ENCODE measurements around the gene C1orf198. TPM values are rescaled to one million over a fixed set of nuclear protein-coding genes. Genes with fewer than 3 reads are reported as not detected.

The C1orf198 gene
- total RNA-seq, 1 experiment from 2014 or later: 156 TPM

GRCh38 chr1:230827801-230828200 lies 40.5 kb downstream of the C1orf198 start:
- Histone ChIP-seq H3K4me1 (replicated peaks) (peaks cover 17% of the 10 kb centered on the region), H3K36me3 (no peaks in the 10 kb centered on the region), H3K27ac (no peak overlapping the region), H3K4me3 (no peak overlapping the region), H3K27me3 (replicated peaks) (no peaks in the 10 kb centered on the region), H3K9me3 (replicated peaks) (no peaks in the 10 kb centered on the region)
- no peak for DNase-seq (ENCODE audit: low read depth in 1 of 2, low spot score in 2 of 2)

GRCh38 chr1:230827081-230827681 lies 41.1 kb downstream of the C1orf198 start:
- DNase-seq (ENCODE audit: low read depth in 1 of 2, low spot score in 2 of 2): no peak

GRCh38 chr1:230826166-230826875 lies 42.0 kb downstream of the C1orf198 start:
- H3K27ac ChIP-seq: no peak overlapping the region
- no peak overlapping the region for H3K4me3 ChIP-seq
- no peaks in the 10 kb centered on the region for H3K36me3 ChIP-seq
- no peaks in the 10 kb centered on the region for H3K9me3 ChIP-seq (replicated peaks)
- DNase-seq (ENCODE audit: low read depth in 1 of 2, low spot score in 2 of 2): no peak
- no peaks in the 10 kb centered on the region for H3K27me3 ChIP-seq (replicated peaks)
- peaks cover 17% of the 10 kb centered on the region for H3K4me1 ChIP-seq (replicated peaks)

More at GRCh38 chr1:230827081-230827681, 41.1 kb downstream of the C1orf198 start:
- Histone ChIP-seq H3K4me1 (replicated peaks) (peaks cover 17% of the 10 kb centered on the region), H3K27me3 (replicated peaks) (no peaks in the 10 kb centered on the region), H3K4me3 (no peak overlapping the region), H3K27ac (no peak overlapping the region), H3K9me3 (replicated peaks) (no peaks in the 10 kb centered on the region), H3K36me3 (no peaks in the 10 kb centered on the region)

DNA sequence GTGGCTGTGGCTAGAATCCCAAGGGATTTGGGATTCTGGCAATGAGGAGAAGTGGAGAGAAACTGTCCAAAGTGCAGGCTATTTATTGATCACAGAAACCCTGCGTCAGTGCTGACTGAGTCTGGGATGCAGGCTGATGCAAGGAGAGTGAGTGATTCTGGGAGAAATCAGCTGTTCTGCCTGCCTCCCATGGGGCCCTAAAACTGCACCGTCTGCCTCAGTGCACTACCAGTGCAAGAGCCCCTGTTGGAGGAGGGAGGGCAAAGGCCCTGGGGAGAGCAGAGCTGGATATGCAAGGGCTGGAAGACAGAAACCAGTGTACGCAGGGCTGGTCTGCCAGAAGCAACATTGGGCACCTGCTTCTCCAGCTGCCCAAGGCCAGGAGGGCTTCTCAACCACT lies 42.6 kb downstream of the C1orf198 start:
- Histone ChIP-seq H3K4me3 (no peak overlapping the region), H3K4me1 (replicated peaks) (peaks cover 17% of the 10 kb centered on the region)
- DNase-seq (ENCODE audit: low read depth in 1 of 2, low spot score in 2 of 2): no peak

DNA sequence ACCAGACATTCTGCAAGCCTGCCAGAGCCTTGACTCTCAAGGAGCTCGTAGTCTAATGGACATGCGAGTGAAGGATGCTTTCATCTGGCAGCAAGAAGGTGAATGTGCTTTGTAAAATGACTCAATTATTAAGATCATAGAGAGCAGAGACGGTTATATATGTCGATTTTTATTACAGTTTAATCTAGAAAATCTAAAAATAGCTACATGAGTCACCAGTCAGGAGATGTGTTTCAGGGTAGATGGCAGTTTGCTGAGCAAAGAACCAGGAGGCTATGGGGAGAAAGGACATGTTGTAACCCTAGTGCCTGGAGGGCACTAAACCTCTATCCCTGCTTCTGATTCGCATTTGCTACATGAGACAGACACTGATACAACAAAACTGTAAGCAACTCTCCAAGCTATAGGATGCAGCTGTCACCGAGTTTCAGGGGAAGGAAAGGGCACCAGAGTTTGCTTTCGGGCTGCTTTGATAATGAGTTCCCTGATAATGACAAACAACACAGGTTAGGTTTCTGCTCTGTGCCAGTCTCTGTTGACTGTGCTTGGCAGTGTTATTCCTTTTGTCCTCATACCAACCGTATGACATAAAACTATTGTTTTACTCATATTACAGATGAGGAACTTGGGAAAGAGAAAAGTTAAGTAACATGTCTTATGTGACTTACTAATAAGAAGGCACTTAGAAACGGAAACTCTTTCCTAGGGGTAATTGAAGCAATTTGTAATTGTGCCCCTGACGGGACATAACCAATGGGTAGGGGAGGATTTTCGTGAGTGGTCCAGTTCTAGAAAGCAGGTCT lies 43.2 kb downstream of the C1orf198 start:
- H3K27ac ChIP-seq: peak overlapping the region; percentile 42
- H3K4me1 ChIP-seq (replicated peaks): peaks cover 17% of the 10 kb centered on the region
- peak in 1 of 2 experiments; percentile 52 for DNase-seq (ENCODE audit: low read depth in 1 of 2, low spot score in 2 of 2)
- H3K27me3 ChIP-seq (replicated peaks): no peaks in the 10 kb centered on the region
- no peaks in the 10 kb centered on the region for H3K9me3 ChIP-seq (replicated peaks)
- no peaks in the 10 kb centered on the region for H3K36me3 ChIP-seq
- no peak overlapping the region for H3K4me3 ChIP-seq

More for the DNA sequence above, 42.6 kb downstream of the C1orf198 start:
- Histone ChIP-seq H3K27ac (peak overlapping the region; percentile 42), H3K36me3 (no peaks in the 10 kb centered on the region), H3K9me3 (replicated peaks) (no peaks in the 10 kb centered on the region), H3K27me3 (replicated peaks) (no peaks in the 10 kb centered on the region)

DNA sequence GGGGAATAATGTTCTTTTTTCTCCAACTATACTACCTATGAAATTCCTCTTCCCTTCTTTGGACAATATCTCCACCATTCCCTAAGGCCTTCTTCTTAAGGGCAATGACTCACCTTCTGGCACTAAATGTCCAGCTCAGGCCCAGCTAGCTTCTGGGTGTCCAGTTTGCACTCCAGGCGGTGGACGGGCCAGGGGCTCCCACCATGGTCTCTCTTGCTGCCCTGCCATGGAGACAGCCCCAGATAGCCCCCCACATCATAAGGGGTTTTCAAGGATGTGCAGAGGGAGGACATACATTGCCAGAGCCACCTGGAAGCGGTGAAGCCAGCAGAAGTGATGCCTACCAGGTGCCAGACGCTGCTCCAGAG lies 43.8 kb downstream of the C1orf198 start:
- H3K27ac ChIP-seq: peak overlapping the region; percentile 42
- peaks cover 17% of the 10 kb centered on the region for H3K4me1 ChIP-seq (replicated peaks)
- no peaks in the 10 kb centered on the region for H3K9me3 ChIP-seq (replicated peaks)
- H3K4me3 ChIP-seq: no peak overlapping the region
- no peaks in the 10 kb centered on the region for H3K27me3 ChIP-seq (replicated peaks)
- no peaks in the 10 kb centered on the region for H3K36me3 ChIP-seq
- peak in 1 of 2 experiments; percentile 8 for DNase-seq (ENCODE audit: low read depth in 1 of 2, low spot score in 2 of 2)

GRCh38 chr1:230823931-230824381 lies 44.4 kb downstream of the C1orf198 start:
- Histone ChIP-seq H3K9me3 (replicated peaks) (no peaks in the 10 kb centered on the region), H3K27me3 (replicated peaks) (no peaks in the 10 kb centered on the region), H3K4me3 (no peak overlapping the region), H3K4me1 (replicated peaks) (peaks cover 17% of the 10 kb centered on the region), H3K36me3 (no peaks in the 10 kb centered on the region), H3K27ac (no peak overlapping the region)
- no peak for DNase-seq (ENCODE audit: low read depth in 1 of 2, low spot score in 2 of 2)

- Histone ChIP-seq H3K9me3 (replicated peaks) (no peaks in the 10 kb centered on the region), H3K4me1 (replicated peaks) (peaks cover 17% of the 10 kb centered on the region), H3K27ac (no peak overlapping the region), H3K4me3 (no peak overlapping the region), H3K27me3 (replicated peaks) (no peaks in the 10 kb centered on the region), H3K36me3 (no peaks in the 10 kb centered on the region)
- DNase-seq (ENCODE audit: low read depth in 1 of 2, low spot score in 2 of 2): no peak
Observed at GRCh38 chr1:230823426-230823825, 44.9 kb downstream of the C1orf198 start.

DNA sequence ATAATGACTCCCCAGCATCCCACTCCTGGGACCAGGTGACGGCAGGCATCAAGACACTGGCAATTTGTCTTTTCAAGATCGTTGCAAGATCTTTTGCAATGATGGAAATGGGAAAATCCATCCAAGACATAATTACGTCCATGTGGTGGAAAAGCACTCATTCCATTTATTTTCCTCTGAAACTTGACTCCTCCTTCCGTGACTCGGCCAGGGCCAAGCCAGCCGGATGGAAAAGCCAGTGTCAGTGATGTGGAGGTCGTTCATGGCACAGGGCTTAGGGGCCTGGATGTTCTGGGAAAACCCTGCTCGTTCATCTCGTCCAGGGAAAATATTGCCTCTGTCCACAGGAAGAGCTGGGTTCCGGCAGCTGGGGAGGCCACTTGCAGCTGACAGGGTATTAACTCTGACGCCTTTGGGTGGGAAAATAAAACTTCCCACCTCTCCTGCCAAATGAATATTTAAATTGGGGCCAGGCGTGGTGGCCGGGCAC lies 46.2 kb downstream of the C1orf198 start:
- Histone ChIP-seq H3K4me1 (replicated peaks) (peaks cover 17% of the 10 kb centered on the region), H3K27ac (no peak overlapping the region)

DNA sequence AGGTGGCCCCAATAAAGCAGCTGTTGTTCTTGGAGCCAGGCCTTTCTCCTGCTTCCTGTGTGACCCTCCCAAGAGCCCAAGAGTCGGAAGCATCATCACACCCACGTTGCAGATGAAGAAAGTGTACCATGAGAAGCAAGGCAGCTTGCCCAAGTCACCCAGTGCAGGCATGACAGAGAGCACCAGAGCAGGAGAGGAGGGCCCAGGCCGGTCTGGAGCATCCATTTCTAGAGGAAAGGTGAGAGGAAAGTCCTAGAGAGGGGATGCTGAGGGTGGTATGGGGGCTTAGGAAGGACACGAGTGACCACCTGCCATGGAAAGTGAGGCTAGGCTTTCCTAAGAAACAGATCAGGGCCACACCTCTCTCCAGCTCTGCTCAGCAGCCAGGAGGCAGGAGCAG lies 47.0 kb downstream of the C1orf198 start:
- no peaks in the 10 kb centered on the region for H3K36me3 ChIP-seq
- H3K9me3 ChIP-seq (replicated peaks): no peaks in the 10 kb centered on the region
- no peaks in the 10 kb centered on the region for H3K27me3 ChIP-seq (replicated peaks)
- no peak overlapping the region for H3K4me3 ChIP-seq
- no peak overlapping the region for H3K27ac ChIP-seq
- no peak for DNase-seq (ENCODE audit: low read depth in 1 of 2, low spot score in 2 of 2)
- peaks cover 17% of the 10 kb centered on the region for H3K4me1 ChIP-seq (replicated peaks)

More for the DNA sequence above, 46.2 kb downstream of the C1orf198 start:
- no peak for DNase-seq (ENCODE audit: low read depth in 1 of 2, low spot score in 2 of 2)
- Histone ChIP-seq H3K36me3 (no peaks in the 10 kb centered on the region), H3K4me3 (no peak overlapping the region), H3K9me3 (replicated peaks) (no peaks in the 10 kb centered on the region), H3K27me3 (replicated peaks) (no peaks in the 10 kb centered on the region)

- peaks cover 12% of the 10 kb centered on the region for H3K4me1 ChIP-seq (replicated peaks)
- H3K36me3 ChIP-seq: no peaks in the 10 kb centered on the region
Observed at GRCh38 chr1:230820568-230820967, 47.8 kb downstream of the C1orf198 start.

DNA sequence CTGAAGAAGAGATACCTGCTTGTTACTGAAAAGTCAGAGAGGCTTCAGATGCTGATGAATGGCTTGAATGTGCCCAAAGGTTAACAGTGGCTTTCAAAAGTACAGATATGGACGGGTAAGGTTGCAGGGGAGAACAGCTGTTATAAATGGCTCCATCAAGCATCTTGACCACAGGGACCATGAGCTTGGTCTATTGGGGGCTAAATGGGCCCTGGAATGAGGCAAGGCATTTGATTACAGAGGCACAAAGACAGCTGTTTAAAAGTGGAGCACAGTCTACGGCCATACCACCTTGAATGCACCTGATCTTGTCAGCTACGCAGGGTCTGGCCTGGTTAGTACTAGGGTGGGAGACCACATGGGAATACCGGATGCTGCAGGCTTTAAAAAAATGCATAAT lies 48.3 kb downstream of the C1orf198 start:
- Histone ChIP-seq H3K9me3 (replicated peaks) (no peaks in the 10 kb centered on the region), H3K36me3 (no peaks in the 10 kb centered on the region), H3K27ac (no peak overlapping the region), H3K27me3 (replicated peaks) (no peaks in the 10 kb centered on the region), H3K4me1 (replicated peaks) (peaks cover 6% of the 10 kb centered on the region), H3K4me3 (no peak overlapping the region)
- peak in 1 of 2 experiments; percentile 25 for DNase-seq (ENCODE audit: low read depth in 1 of 2, low spot score in 2 of 2)

More at GRCh38 chr1:230820568-230820967, 47.8 kb downstream of the C1orf198 start:
- Histone ChIP-seq H3K4me3 (no peak overlapping the region), H3K27me3 (replicated peaks) (no peaks in the 10 kb centered on the region), H3K27ac (no peak overlapping the region), H3K9me3 (replicated peaks) (no peaks in the 10 kb centered on the region)
- DNase-seq (ENCODE audit: low read depth in 1 of 2, low spot score in 2 of 2): peak in 1 of 2 experiments; percentile 18

GRCh38 chr1:230818901-230819300 lies 49.4 kb downstream of the C1orf198 start:
- Histone ChIP-seq H3K4me1 (replicated peaks) (no peaks in the 10 kb centered on the region), H3K27ac (no peak overlapping the region), H3K27me3 (replicated peaks) (no peaks in the 10 kb centered on the region), H3K9me3 (replicated peaks) (no peaks in the 10 kb centered on the region), H3K4me3 (no peak overlapping the region), H3K36me3 (no peaks in the 10 kb centered on the region)
- peak in 1 of 2 experiments; percentile 18 for DNase-seq (ENCODE audit: low read depth in 1 of 2, low spot score in 2 of 2)
